HepG2 (cell line): ENCODE results near the gene MTHFD2. TPM values are rescaled to one million over a fixed set of nuclear protein-coding genes. Genes with fewer than 3 reads are reported as not detected.

Experiments used
- ADNP ChIP-seq: sonication (generic); formaldehyde crosslinking; IDR thresholded peaks from 2 replicates; pipeline ENCODE4 v1.4.0; 2020; ENCODE audit warnings: missing genetic modification reagents
- ASH2L ChIP-seq: fragments of 300-600, 200-600 bp; sonication (generic); IDR thresholded peaks from 2 replicates; pipeline ENCODE4 v1.7.0; 2017; ENCODE audit warnings: low read depth, mild to moderate bottlenecking, moderate library complexity, mixed read lengths, low read length; ENCODE audit not compliant: insufficient read length
- ATF5 ChIP-seq: sonication (generic); formaldehyde crosslinking; IDR thresholded peaks from 2 replicates; pipeline ENCODE4 v1.4.0; 2020; ENCODE audit warnings: mild to moderate bottlenecking, low read depth, missing genetic modification reagents
- DNMT3B ChIP-seq: conservative IDR thresholded peaks from 2 replicates; pipeline ENCODE4 v1.6.1; 2016; ENCODE audit warnings: missing biosample characterization, control low read depth
- FOSL1 ChIP-seq: sonication (generic); formaldehyde crosslinking; IDR thresholded peaks from 2 replicates; pipeline ENCODE4 v1.9.0; 2021; ENCODE audit warnings: missing genetic modification reagents, borderline replicate concordance
- FOXJ3 ChIP-seq: sonication (generic); formaldehyde crosslinking; IDR thresholded peaks from 2 replicates; pipeline ENCODE4 v1.4.0; 2020; ENCODE audit warnings: missing genetic modification reagents, mild to moderate bottlenecking, borderline replicate concordance
- HOXA9 ChIP-seq: sonication (generic); formaldehyde crosslinking; IDR thresholded peaks from 2 replicates; pipeline ENCODE4 v1.8.1; 2022; ENCODE audit warnings: missing genetic modification reagents, mild to moderate bottlenecking, moderate library complexity, borderline replicate concordance
- JDP2 ChIP-seq: sonication (generic); formaldehyde crosslinking; IDR thresholded peaks from 2 replicates; pipeline ENCODE4 v1.8.1; 2022; ENCODE audit warnings: missing genetic modification reagents, borderline replicate concordance
- KAT2B ChIP-seq: fragments of 150-350 bp; IDR thresholded peaks from 2 replicates; pipeline ENCODE4 v1.6.1; 2014; ENCODE audit warnings: low read depth, low read length, borderline replicate concordance
- NFE2 ChIP-seq: sonication (generic); formaldehyde crosslinking; IDR thresholded peaks from 2 replicates; pipeline ENCODE4 v1.4.0; 2020; ENCODE audit warnings: missing genetic modification reagents
- NR2F2 ChIP-seq: IDR thresholded peaks from 2 replicates; pipeline ENCODE4 v1.6.1; 2012; ENCODE audit warnings: low read depth, inconsistent platforms, borderline replicate concordance
- SNAPC4 ChIP-seq: sonication (generic); formaldehyde crosslinking; IDR thresholded peaks from 2 replicates; pipeline ENCODE4 v1.4.0; 2020; ENCODE audit warnings: mild to moderate bottlenecking, missing genetic modification reagents
- SUZ12 ChIP-seq: fragments of 150-350 bp; IDR thresholded peaks from 2 replicates; pipeline ENCODE4 v1.6.1; 2014; ENCODE audit warnings: low read depth, low read length
- TAF15 ChIP-seq: fragments of 200-400 bp; formaldehyde crosslinking; IDR thresholded peaks from one replicate; pipeline ENCODE4 v1.6.1; 2018; ENCODE audit warnings: mild to moderate bottlenecking, low read depth, low read length; ENCODE audit not compliant: poor library complexity, severe bottlenecking
- TBP ChIP-seq: sonication (generic); formaldehyde crosslinking; IDR thresholded peaks from 2 replicates; pipeline ENCODE4 v1.5.0; 2020; ENCODE audit warnings: missing genetic modification reagents
- TGIF2 ChIP-seq: IDR thresholded peaks from 2 replicates; pipeline ENCODE4 v1.6.1; 2016; ENCODE audit warnings: control low read depth, missing compliant biosample characterization
- TRIM22 ChIP-seq: fragments of 450-650 bp; IDR thresholded peaks from 2 replicates; pipeline ENCODE4 v1.6.1; 2017
- YY1 ChIP-seq: IDR thresholded peaks from 2 replicates; pipeline ENCODE4 v1.6.1; 2011; ENCODE audit warnings: low read length, low read depth, moderate library complexity, mild to moderate bottlenecking; ENCODE audit not compliant: insufficient read depth, insufficient replicate concordance
- ZBTB14 ChIP-seq: sonication (generic); formaldehyde crosslinking; IDR thresholded peaks from 2 replicates; pipeline ENCODE4 v1.4.0; 2020; ENCODE audit warnings: missing genetic modification reagents
- ZEB1 ChIP-seq: IDR thresholded peaks from 2 replicates; pipeline ENCODE4 v1.6.1; 2012; ENCODE audit warnings: mild to moderate bottlenecking, low read depth, inconsistent platforms; ENCODE audit not compliant: insufficient replicate concordance
- ZNF264 ChIP-seq: sonication (generic); formaldehyde crosslinking; IDR thresholded peaks from 2 replicates; pipeline ENCODE4 v1.4.0; 2020; ENCODE audit warnings: missing genetic modification reagents
- polyA plus RNA-seq, 8 experiments: library from polyadenylated mRNA; depleted of rRNA in 3 of 8; stranded (reverse) in 7 of 8; unstranded in 1 of 8; fragments of >200 nt; fragmentation: Illumina TruSeq in 4 of 8; extraction: Trizol in 4 of 8; gene quantifications; 2 replicates each; pipeline versions ENCODE4 v1.2.1 to v1.2.3, GENCODE V29; 2011 to 2016; ENCODE audit warnings: low read depth in 4 of 8, missing spikeins in 1 of 8, mixed read lengths in 1 of 8; ENCODE audit not compliant: insufficient read depth in 1 of 8
- total RNA-seq, 5 experiments: library from RNA; depleted of rRNA; stranded (reverse); fragments of >200 nt; fragmentation: Illumina TruSeq; extraction: Trizol; gene quantifications; 2 replicates each; pipeline ENCODE4 v1.2.3, GENCODE V29; 2016; ENCODE audit warnings: low read depth in 1 of 5

The MTHFD2 gene
- total and polyA plus RNA-seq, 2 of the 13 experiments (the other 11 are each of a cell fraction or from before 2014, with no cell fraction given): 188 to 269 TPM

- TF ChIP-seq SNAPC4 (CRISPR knock-in tag) (no peak), SUZ12 (no peak), HOXA9 (CRISPR knock-in tag) (no peak), KAT2B (no peak), ATF5 (no peak), TRIM22 (no peak), FOSL1 (CRISPR knock-in tag) (no peak), ZBTB14 (CRISPR knock-in tag) (no peak), ZNF264 (CRISPR knock-in tag) (no peak; the same call in 1 of the 2 replicates), ASH2L (peak; percentile 99), ZEB1 (no peak), FOXJ3 (CRISPR knock-in tag) (no peak), ADNP (CRISPR knock-in tag) (no peak), TGIF2 (peak; percentile 61; the same call in 1 of the 2 replicates), DNMT3B (CRISPR knock-in tag) (0 out of 2 replicates have a peak, but pooled peaks have one; percentile 7), TAF15 (peak; percentile 68), YY1 (peak; percentile 84), NR2F2 (no peak), JDP2 (CRISPR knock-in tag) (no peak), TBP (CRISPR knock-in tag) (no peak), NFE2 (CRISPR knock-in tag) (no peak)
These were observed 20.0 kb upstream of the MTHFD2 start, which contains the start of gene MOB1A (continued) for GRCh38 chr2:74178211-74179062.
